Stimulated activated CD4-positive, alpha-beta T cell treated with anti-CD3 and anti-CD28 coated beads, Interleukin-12 subunit alpha, Interleukin-12 subunit beta, amount 100 ng/mL, for 48 hours (primary cell): Measurements from ENCODE around the gene PRPF40A.
"Not testable (repeated sequence)": the region's sequence is repeated elsewhere in the genome, so short reads cannot be mapped to it uniquely, and the experiment has no call there.

Experiments used
- DNase-seq, 3 donors: peaks; one replicate each; pipeline ENCODE4 v3.0.0-alpha.2; 2020; ENCODE audit warnings: low read depth in 2 of 3, low spot score in 1 of 3

Gene PRPF40A

DNA sequence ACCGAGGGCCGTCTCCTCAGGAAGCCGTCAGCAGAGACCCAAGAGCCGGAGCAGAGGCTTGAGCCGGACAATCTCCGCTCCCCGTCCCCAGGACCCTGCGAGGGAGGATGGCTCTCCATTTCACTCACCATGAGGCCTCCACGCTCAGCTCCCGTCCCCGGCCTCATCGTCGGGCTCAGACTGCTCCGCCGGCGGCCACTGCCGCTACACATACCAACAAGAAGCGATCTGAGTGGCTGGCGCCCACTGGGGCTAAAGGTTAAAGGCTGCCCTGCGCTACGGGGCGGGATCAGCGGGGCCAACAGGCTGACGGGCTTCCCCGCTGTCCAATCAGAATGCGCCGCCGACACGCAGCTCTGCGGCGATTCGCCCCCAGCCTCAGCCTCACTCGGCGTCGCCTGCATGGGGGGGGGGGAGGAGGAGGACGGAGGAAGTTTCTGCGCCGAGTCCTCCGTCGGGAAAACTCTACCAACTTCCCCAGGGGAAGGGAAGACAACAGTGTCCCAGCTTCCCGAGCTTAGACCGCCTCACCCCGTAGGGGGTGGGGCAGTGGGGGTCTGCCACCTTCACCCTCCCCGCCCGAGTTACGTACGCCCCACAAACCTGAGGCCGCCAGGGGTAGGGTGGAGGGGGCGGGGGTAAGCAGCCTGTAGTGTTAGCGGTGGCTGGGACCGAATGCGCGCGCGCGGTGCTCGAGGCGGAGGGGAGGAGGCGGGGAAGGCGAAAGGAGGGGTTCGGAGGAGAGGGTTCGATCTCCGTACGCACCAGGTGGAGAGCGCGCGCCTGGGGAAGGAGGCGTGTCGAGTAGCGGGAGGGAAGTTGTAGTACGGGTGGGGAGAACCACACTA, at the start of gene PRPF40A:
Gene PRPF40A (minus strand): TSS at position 234 of the 848 bp plus-strand sequence. CDS start 22 bp downstream, at position 212.
- DNase-seq: peak; percentile 97 to 98 (median 97)

DNA sequence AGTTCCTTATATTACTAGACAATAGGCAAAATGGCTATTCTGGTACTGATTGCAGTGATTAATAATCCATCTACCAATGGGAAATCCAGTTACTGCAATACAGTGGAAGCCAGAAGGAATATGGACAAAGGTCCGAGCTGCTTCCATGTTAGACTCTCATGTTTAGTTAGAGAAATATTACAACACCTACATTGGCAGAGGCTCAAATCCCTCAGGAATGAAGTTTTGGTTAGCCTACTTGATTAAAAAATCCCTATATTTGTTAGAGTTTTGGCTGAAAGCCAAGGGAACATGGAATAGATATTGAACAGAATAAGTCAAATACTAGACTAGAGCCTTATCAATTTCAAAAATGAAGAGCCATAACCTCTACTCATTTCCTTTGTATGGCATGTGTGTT, 49.7 kb upstream of the PRPF40A start:
- no peak for DNase-seq

- DNase-seq: no peak
These were observed 46.4 kb upstream of the PRPF40A start for GRCh38 chr2:152763651-152764050.

- DNase-seq: not testable (repeated sequence)
These were observed 45.9 kb upstream of the PRPF40A start for GRCh38 chr2:152763208-152763607.

DNA sequence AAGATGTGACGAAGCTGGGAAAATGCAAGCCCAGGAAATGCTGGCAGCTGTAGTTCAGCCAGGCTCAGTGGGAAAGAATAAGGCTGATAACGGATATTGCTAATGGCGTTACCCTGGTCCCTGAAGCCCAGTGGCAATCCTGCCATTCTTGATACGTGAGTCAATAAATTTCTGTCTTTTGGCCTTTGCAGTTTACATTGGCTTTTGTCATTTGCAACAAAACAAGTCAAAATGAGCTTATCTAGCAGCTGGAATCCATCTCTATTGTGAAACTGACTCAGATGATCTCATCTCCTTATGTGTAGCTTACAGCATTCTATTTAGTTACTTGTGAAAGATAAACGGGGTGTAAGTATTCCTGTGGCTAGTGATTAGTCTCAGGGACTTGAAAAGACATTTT, 44.9 kb upstream of the PRPF40A start:
- no peak for DNase-seq

DNA sequence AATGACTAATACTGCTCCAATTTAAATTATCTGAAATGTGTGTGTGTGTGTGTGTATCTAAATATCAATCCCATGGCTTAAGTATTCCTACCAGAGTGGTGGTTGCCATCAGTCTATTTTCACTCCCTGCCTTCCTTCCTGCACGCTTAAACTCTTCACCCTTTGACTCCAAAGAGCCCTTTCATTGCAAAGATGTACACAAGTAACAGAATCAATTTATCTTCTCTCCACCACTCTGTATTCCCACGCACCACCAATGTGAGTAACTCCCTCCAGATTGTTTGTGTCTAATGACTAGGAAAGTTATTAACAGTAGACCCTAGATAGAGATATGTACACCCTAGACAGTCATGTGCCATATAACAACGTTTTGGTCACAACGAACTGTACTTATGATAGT, 44.0 kb upstream of the PRPF40A start:
- DNase-seq: no peak

GRCh38 chr2:152759290-152760072, 42.2 kb upstream of the PRPF40A start:
- DNase-seq: no peak

DNA sequence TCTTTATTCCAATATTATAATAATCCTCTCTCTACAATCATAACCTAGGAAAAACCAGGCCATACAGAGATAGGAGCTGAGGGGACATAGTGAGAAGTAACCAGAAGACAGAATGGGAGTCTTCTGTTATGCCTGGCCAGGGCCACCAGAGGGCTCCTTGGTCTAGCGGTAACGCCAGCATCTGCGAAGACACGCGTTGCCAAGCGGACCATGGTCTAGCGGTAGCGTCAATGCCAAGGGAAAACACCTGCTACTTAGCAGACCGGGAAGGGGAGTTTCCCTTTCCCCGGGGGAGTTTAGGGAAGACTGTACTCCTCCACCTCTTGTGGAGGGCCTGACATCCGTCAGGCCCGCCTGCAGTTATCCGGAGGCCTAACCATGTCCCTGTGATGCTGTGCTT, 37.8 kb upstream of the PRPF40A start:
- DNase-seq: no peak

- not testable (repeated sequence) for DNase-seq
These were observed 30.5 kb upstream of the PRPF40A start for GRCh38 chr2:152747751-152748150.

- DNase-seq: no peak
These were observed 25.7 kb upstream of the PRPF40A start for GRCh38 chr2:152743002-152743401.

DNA sequence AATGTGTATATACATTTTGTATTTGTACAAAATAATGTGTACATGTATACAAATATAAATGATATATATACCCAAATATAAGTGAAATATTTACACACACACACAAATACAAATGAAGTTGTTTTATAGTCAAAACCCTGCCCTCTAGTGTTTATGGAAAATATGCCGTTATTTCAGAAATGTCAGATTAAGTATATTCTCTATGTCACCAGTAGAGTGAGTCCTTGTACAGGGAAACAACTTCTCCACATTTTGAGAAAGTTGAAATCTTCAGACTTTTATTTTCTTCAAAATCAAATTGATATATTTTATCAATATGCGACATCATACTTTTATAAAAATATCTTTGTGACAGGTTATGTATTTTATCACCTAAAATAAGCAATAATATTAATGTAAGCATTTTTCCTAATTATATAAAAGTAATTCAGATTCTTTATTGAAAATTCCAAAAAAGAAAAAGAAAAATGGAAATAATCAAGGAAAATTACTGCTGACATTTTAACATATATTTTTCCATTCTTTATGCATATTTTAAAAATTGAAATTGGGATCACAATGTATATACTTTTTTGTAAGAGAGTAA, 23.6 kb upstream of the PRPF40A start:
- no peak for DNase-seq

DNA sequence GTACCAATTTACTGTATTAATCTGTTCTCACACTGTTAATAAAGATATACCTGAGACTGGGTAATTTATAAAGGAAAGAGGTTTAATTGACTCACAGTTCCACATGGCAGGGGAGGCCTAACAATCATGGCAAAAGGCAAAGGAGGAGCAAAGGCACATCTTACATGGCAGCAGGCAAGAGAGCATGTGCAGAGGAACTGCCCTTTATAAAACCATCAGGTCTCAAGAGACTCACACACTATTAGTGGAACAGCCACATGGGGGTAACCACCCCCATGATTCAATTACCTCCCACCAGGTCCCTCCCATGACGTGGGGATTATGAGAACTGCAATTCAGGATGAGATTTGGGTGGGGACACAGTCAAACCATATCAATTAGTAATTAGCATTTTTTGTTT, 22.4 kb upstream of the PRPF40A start:
- not testable (repeated sequence) for DNase-seq

DNA sequence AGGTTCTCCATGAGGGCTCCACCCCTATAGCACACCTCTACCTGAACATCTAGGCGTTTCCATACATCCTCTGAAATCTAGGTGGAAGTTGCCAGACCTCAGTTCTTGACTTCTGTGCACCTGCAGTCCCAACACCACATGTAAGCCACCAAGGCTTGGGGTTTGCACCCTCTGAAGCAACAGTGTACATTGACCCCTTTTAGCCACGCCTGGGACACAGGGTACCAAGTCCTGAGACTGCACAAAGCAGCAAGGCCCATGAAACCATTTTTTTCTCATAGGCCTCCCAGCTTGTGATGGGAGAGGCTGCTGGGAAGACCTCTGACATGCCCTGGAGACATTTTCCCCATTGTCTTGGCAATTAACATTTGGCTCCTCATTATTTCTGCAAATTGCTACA, 21.2 kb upstream of the PRPF40A start:
- no peak for DNase-seq

GRCh38 chr2:152737509-152737908, 20.2 kb upstream of the PRPF40A start:
- DNase-seq: not testable (repeated sequence)

GRCh38 chr2:152730591-152731333, 13.5 kb upstream of the PRPF40A start:
- DNase-seq: no peak

DNA sequence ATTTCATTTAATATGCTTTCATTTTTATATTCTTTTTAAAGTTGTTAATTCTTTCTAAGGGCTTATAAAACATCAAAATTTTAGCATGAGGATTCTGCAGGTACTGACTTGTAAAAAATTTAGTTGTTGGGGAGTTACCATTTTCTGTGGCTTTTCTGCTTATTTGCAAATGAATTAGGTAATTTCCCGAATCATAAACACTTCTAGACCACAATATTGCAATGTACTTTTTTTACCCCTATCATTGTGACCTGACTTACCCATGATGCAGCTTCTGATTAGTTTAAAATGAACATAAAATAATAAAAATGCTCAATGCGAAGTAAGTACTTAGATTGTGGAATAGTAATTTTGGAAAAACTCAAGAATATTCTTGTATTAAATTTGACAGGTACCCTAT, 12.6 kb upstream of the PRPF40A start:
- no peak for DNase-seq

DNA sequence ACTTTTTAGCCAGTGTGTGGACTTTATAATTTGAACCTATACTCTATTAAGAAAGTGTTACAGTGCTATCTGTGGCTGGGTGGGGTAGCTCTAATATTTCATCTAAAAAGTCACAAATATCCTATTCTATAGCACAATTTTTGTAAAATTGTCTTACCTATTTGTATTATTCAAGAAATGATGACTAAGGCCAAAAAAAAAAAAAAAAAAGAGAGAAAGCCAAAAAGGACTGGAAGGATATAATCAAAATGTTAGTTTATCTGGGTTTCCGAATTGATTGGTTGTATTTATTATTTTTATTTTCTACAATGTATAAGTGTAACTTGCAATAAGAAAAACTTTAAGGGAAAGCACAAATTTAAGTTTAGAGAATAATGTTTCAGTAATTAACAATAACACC, 6.7 kb upstream of the PRPF40A start:
- no peak for DNase-seq

DNA sequence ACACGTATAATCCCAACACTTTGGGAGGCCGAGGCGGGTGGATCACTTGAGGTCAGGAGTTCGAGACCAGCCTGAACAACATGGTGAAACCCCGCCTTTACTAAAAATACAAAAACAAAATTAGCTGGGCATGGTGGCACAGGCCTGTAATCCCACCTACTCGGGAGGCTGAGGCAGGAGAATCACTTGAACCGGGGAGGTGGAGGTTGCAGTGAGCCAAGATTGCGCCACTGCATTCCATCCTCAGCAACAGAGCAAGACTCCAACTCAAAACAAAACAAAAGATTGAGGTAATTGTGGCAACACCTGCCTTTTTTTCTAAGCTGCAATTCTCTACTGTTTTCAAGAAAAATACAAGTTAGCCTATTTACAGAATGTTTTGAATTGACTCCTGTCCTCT, 5.4 kb upstream of the PRPF40A start:
- DNase-seq: not testable (repeated sequence)

- DNase-seq: no peak
These were observed 3.5 kb upstream of the PRPF40A start for GRCh38 chr2:152720794-152721193.

DNA sequence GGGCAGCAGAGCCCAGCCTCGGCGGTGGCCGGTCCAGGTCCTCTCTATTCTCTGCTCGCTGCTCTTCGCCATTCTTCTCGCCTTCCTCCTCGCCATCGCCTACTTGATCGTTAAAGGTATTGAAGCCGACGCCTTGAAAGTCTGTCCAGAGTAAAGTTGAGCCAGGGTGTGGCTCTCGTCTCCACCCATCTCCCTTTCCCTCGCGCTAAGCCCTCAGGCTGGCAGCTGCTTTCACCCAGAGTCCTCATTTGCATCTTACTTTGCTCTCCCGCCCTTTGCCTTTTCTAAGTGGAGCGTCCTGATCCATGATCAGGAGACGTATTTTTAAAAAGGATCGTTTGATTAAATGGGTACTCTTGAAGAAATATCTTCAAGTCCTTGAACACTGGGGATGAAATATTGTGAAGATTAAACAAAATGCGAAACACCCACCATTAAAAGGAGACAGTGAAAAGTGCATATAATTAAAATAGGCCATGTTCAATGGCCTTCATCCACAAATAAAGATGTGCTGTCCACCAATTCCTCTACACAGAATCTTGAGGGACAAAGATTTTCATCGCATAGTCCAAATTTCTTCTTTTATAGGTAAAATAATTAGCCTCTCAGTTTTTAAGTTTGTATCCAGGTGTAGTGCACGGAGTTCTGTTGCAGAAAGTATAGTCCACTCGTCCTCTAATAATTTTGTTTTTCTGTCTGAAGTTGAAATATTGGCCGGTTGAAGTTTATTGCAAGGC, 1.8 kb upstream of the PRPF40A start:
- no peak for DNase-seq
